ENCODE results near the gene CHPF.

CHPF gene

GRCh38 chr2:219567131-219567530 is 23.5 kb upstream of the CHPF start:
- DNase-seq (ENCODE audit: low read depth in 2 of 2): no peak

DNA sequence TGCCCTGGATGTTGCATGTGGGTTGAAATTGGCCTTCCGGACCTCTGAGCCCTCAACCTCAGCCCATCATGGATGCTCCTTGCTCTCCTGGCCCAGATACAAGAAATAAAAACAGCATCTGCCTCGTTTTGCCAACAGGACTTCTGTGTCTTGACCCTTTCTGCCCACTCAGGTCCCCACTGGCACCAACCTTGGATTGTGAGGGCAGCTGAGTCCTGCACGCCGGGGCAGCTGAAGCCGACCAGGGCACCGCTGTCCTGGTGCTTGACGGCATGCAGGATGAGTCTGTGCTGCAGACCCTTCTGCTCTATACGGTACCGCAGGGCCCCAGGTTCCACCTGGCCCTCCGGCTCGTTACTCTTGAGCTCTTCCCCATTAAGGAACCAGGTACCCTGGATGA is 23.0 kb upstream of the CHPF start:
- DNase-seq (ENCODE audit: low read depth in 2 of 2): no peak

GRCh38 chr2:219565130-219566080 is 21.8 kb upstream of the CHPF start:
- no peak for DNase-seq (ENCODE audit: low read depth in 2 of 2)

- no peak for DNase-seq (ENCODE audit: low read depth in 2 of 2)
Observed at GRCh38 chr2:219563271-219563928, 19.8 kb upstream of the CHPF start.

- DNase-seq (ENCODE audit: low read depth in 2 of 2): no peak
Observed at GRCh38 chr2:219562049-219563020, 18.7 kb upstream of the CHPF start.

GRCh38 chr2:219561179-219562048 is 17.8 kb upstream of the CHPF start:
- no peak for DNase-seq (ENCODE audit: low read depth in 2 of 2)

DNA sequence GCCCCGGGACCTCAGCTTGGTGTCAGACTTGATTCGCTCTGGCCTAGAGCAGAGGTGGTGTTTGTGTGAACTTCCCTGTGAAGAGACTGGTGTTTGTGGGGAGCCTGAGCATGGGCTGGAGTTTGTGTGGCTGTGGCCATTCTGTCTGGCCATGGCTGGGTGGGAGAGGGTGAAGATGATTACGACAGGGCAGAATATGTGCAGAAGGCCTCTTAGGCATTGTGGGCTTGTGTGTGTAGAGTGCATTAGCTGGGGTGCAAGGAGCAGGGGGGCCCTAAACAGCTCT is 17.2 kb upstream of the CHPF start:
- no peak for DNase-seq (ENCODE audit: low read depth in 2 of 2)

GRCh38 chr2:219560037-219560892 is 16.7 kb upstream of the CHPF start:
- DNase-seq (ENCODE audit: low read depth in 2 of 2): no peak

DNA sequence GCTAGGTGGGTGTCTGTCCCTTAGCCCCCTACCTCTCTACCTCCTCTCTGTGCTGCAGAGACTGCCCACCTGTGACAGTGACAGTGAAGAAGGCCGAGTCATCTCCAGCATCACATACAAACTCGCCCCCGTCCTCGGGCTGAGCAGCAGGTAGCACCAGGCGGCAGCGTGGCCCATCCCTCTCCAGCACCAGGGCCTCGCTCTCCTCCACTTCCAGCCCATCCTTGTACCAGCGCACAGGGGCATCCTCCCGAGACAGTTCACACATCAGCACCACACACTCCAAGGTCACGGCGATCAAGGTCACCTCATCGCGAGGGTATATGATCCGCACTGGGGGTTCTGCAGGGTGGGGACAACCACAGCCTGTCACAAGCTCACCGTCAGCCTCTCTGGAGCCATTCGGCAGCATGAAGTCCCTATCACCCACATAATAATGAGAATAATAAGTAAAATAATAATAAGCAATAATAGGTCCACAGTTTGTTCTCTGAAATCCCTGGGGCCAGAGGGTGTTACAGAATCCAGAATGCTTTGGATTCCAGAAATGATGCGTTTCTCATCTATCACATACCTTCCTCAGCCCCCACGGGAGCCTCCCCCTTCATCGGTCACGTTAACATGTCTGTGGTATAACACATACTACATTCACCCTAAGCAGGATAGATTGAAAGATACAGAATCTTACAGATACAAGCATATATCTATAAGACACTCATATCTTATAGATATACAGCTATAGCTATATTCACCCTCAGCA is 15.7 kb upstream of the CHPF start:
- DNase-seq (ENCODE audit: low read depth in 2 of 2): no peak

GRCh38 chr2:219557791-219558785 is 14.5 kb upstream of the CHPF start:
- no peak for DNase-seq (ENCODE audit: low read depth in 2 of 2)

GRCh38 chr2:219557320-219557719 is 13.7 kb upstream of the CHPF start:
- no peak for DNase-seq (ENCODE audit: low read depth in 2 of 2)

- no peak for DNase-seq (ENCODE audit: low read depth in 2 of 2)
Observed at GRCh38 chr2:219556413-219556812, 12.8 kb upstream of the CHPF start.

- no peak for DNase-seq (ENCODE audit: low read depth in 2 of 2)
Observed at GRCh38 chr2:219555956-219556355, 12.3 kb upstream of the CHPF start.

DNA sequence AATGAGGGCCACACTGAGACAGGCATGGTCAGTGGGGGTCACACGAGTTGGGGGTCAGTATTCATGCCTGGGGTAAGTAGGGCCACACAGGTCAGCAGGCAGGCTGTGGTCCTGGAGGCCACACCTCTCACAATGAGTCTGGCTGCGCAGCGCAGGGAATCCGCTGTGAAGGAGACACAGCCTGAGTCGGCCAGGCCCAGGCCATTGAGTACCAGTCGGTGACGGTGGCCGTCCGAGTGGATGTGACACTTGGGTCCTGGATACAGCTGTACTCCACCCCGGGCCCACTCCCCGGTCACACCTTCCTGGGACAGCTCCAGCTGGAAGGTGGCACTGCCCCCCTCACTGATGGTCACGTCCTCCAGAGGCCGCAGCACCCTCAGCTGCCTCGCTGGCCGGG is 10.7 kb upstream of the CHPF start:
- DNase-seq (ENCODE audit: low read depth in 2 of 2): no peak

DNA sequence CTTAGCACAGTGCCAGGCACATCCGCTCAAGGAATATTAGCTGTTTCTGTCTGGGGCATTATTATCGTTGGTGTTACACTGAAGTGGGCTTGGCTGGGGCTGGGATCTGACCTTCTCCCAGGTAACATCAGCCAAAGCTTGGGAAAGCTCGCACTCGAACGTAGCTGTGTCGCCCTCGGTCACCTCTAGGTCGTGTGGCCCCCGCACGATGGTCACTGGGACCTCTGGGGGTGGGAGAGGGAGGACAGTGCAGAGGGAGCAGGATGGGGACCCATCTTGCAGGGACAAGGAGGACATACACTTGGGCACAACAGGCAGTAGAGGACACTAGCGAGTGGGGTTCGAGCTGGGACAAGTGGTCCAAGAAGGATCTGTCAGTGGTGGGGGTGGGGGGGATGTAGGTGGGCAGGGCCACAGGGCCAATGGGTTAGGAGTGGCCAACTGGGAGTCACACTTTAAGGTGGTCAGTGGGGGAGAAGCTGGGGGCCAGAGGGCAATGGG is 9.9 kb upstream of the CHPF start:
- DNase-seq (ENCODE audit: low read depth in 2 of 2): no peak

GRCh38 chr2:219553168-219553417 is 9.5 kb upstream of the CHPF start:
- no peak for DNase-seq (ENCODE audit: low read depth in 2 of 2)

GRCh38 chr2:219552382-219553167 is 9.0 kb upstream of the CHPF start:
- peak; percentile 51 to 59 for DNase-seq (ENCODE audit: low read depth in 2 of 2)

All from activated CD8-positive, alpha-beta memory T cell treated with anti-CD3 and anti-CD28 coated beads for 4 hours (primary cell).